T-helper 22 cell (primary cell): ENCODE measurements around the gene SNRPD2.

Experiments used
- DNase-seq: peaks from one replicate; pipeline ENCODE4 v3.0.0-alpha.2; 2020; ENCODE audit warnings: low read depth

Gene SNRPD2

GRCh38 chr19:45657520-45658167 is 34.1 kb downstream of the SNRPD2 start:
- DNase-seq: no peak

GRCh38 chr19:45655073-45655472 is 36.7 kb downstream of the SNRPD2 start:
- no peak for DNase-seq

- DNase-seq: no peak
These were observed 38.1 kb downstream of the SNRPD2 start for GRCh38 chr19:45653634-45654033.

GRCh38 chr19:45650722-45651121 is 41.0 kb downstream of the SNRPD2 start:
- no peak for DNase-seq

- no peak for DNase-seq
These were observed 45.4 kb downstream of the SNRPD2 start for GRCh38 chr19:45646345-45646698.

- DNase-seq: peak; percentile 61
These were observed 46.0 kb downstream of the SNRPD2 start for GRCh38 chr19:45645631-45646344.

- DNase-seq: no peak
These were observed 46.6 kb downstream of the SNRPD2 start for GRCh38 chr19:45645068-45645630.

- no peak for DNase-seq
These were observed 47.6 kb downstream of the SNRPD2 start for GRCh38 chr19:45643927-45644771.

- peak; percentile 60 for DNase-seq
These were observed 48.5 kb downstream of the SNRPD2 start for GRCh38 chr19:45643024-45643926.

- DNase-seq: peak; percentile 43
These were observed 50.3 kb downstream of the SNRPD2 start for GRCh38 chr19:45641274-45642105.

- no peak for DNase-seq
These were observed 50.9 kb downstream of the SNRPD2 start for GRCh38 chr19:45640849-45641273.

- DNase-seq: peak; percentile 30
These were observed 52.6 kb downstream of the SNRPD2 start, which contains the start of gene EML2 for GRCh38 chr19:45638930-45639729. EML2 (minus strand) TSS chr19:45639397; CDS start chr19:45639376, 21 bp downstream.

GRCh38 chr19:45637890-45638667 is 53.7 kb downstream of the SNRPD2 start:
- no peak for DNase-seq
